Neuron (in vitro differentiated cells): ENCODE measurements around the gene SERP2.

Source experiments
- H2AFZ ChIP-seq: one replicate; pipeline ENCODE4 v1.6.1; 2013; ENCODE audit warnings: low read depth, mild to moderate bottlenecking, inconsistent platforms, low read length, moderate library complexity
- H3K27me3 ChIP-seq: one replicate; pipeline ENCODE4 v1.6.1; 2013; ENCODE audit warnings: low read length; ENCODE audit not compliant: insufficient read depth
- H3K36me3 ChIP-seq: one replicate; pipeline ENCODE4 v1.6.1; 2013; ENCODE audit warnings: low read length; ENCODE audit not compliant: insufficient read depth
- H3K4me1 ChIP-seq: one replicate; pipeline ENCODE4 v1.6.1; 2013; ENCODE audit warnings: low read length; ENCODE audit not compliant: insufficient read depth
- H3K4me3 ChIP-seq: 2 replicates; pipeline ENCODE4 v1.5.1; 2013; ENCODE audit warnings: mild to moderate bottlenecking, low read length, moderate library complexity
- H3K9me3 ChIP-seq: one replicate; pipeline ENCODE4 v1.6.1; 2013; ENCODE audit warnings: low read length

SERP2 gene

GRCh38 chr13:44412346-44412935, 38.8 kb downstream of the SERP2 start:
- H3K36me3 ChIP-seq = no peaks in the 10 kb centered on the region
- no peak overlapping the region for H2AFZ ChIP-seq
- H3K4me1 ChIP-seq = peaks cover 6% of the 10 kb centered on the region
- no peaks in the 10 kb centered on the region for H3K9me3 ChIP-seq
- no peaks in the 10 kb centered on the region for H3K27me3 ChIP-seq
- H3K4me3 ChIP-seq = no peak overlapping the region

- peaks cover 6% of the 10 kb centered on the region for H3K4me1 ChIP-seq
- H3K27me3 ChIP-seq = no peaks in the 10 kb centered on the region
- no peaks in the 10 kb centered on the region for H3K9me3 ChIP-seq
- H2AFZ ChIP-seq = no peak overlapping the region
- no peak overlapping the region for H3K4me3 ChIP-seq
- no peaks in the 10 kb centered on the region for H3K36me3 ChIP-seq
Observed at GRCh38 chr13:44413095-44413494, 39.5 kb downstream of the SERP2 start.

GRCh38 chr13:44414716-44415115, 41.1 kb downstream of the SERP2 start:
- Histone ChIP-seq H3K27me3 (no peaks in the 10 kb centered on the region), H2AFZ (no peak overlapping the region), H3K4me3 (no peak overlapping the region)

GRCh38 chr13:44415815-44416214, 42.2 kb downstream of the SERP2 start:
- Histone ChIP-seq H2AFZ (no peak overlapping the region), H3K4me1 (peaks cover 6% of the 10 kb centered on the region), H3K4me3 (no peak overlapping the region), H3K27me3 (no peaks in the 10 kb centered on the region), H3K36me3 (no peaks in the 10 kb centered on the region), H3K9me3 (no peaks in the 10 kb centered on the region)

More at GRCh38 chr13:44414716-44415115, 41.1 kb downstream of the SERP2 start:
- Histone ChIP-seq H3K36me3 (no peaks in the 10 kb centered on the region), H3K4me1 (peaks cover 6% of the 10 kb centered on the region), H3K9me3 (no peaks in the 10 kb centered on the region)

GRCh38 chr13:44416301-44416700, 42.7 kb downstream of the SERP2 start:
- Histone ChIP-seq H3K9me3 (no peaks in the 10 kb centered on the region), H3K4me3 (no peak overlapping the region), H3K36me3 (no peaks in the 10 kb centered on the region), H3K27me3 (no peaks in the 10 kb centered on the region), H2AFZ (no peak overlapping the region), H3K4me1 (peaks cover 6% of the 10 kb centered on the region)

GRCh38 chr13:44416744-44417143, 43.1 kb downstream of the SERP2 start:
- Histone ChIP-seq H2AFZ (no peak overlapping the region), H3K9me3 (no peaks in the 10 kb centered on the region), H3K4me3 (no peak overlapping the region), H3K4me1 (peaks cover 6% of the 10 kb centered on the region), H3K36me3 (no peaks in the 10 kb centered on the region), H3K27me3 (no peaks in the 10 kb centered on the region)

GRCh38 chr13:44417446-44417845, 43.8 kb downstream of the SERP2 start:
- Histone ChIP-seq H3K9me3 (no peaks in the 10 kb centered on the region), H3K36me3 (no peaks in the 10 kb centered on the region), H3K4me1 (peaks cover 6% of the 10 kb centered on the region), H3K4me3 (no peak overlapping the region), H3K27me3 (no peaks in the 10 kb centered on the region), H2AFZ (no peak overlapping the region)

GRCh38 chr13:44417876-44418275, 44.3 kb downstream of the SERP2 start:
- Histone ChIP-seq H3K4me1 (peaks cover 6% of the 10 kb centered on the region), H2AFZ (no peak overlapping the region), H3K9me3 (no peaks in the 10 kb centered on the region), H3K36me3 (no peaks in the 10 kb centered on the region), H3K4me3 (no peak overlapping the region), H3K27me3 (no peaks in the 10 kb centered on the region)

GRCh38 chr13:44420376-44421220, 47.0 kb downstream of the SERP2 start:
- H3K27me3 ChIP-seq = no peaks in the 10 kb centered on the region
- H3K4me1 ChIP-seq = peaks cover 6% of the 10 kb centered on the region
- no peak overlapping the region for H3K4me3 ChIP-seq
- no peaks in the 10 kb centered on the region for H3K9me3 ChIP-seq
- H3K36me3 ChIP-seq = no peaks in the 10 kb centered on the region
- no peak overlapping the region for H2AFZ ChIP-seq

GRCh38 chr13:44421853-44422525, 48.4 kb downstream of the SERP2 start:
- no peaks in the 10 kb centered on the region for H3K9me3 ChIP-seq
- H3K4me1 ChIP-seq = no peaks in the 10 kb centered on the region
- no peak overlapping the region for H2AFZ ChIP-seq
- H3K36me3 ChIP-seq = no peaks in the 10 kb centered on the region
- no peak overlapping the region for H3K4me3 ChIP-seq
- H3K27me3 ChIP-seq = no peaks in the 10 kb centered on the region

GRCh38 chr13:44422755-44423643, 49.4 kb downstream of the SERP2 start:
- no peaks in the 10 kb centered on the region for H3K36me3 ChIP-seq

GRCh38 chr13:44423824-44424223, 50.2 kb downstream of the SERP2 start:
- H3K36me3 ChIP-seq = no peaks in the 10 kb centered on the region
- H2AFZ ChIP-seq = no peak overlapping the region
- H3K27me3 ChIP-seq = no peaks in the 10 kb centered on the region
- H3K4me1 ChIP-seq = no peaks in the 10 kb centered on the region
- H3K9me3 ChIP-seq = no peaks in the 10 kb centered on the region
- H3K4me3 ChIP-seq = no peak overlapping the region

More at GRCh38 chr13:44422755-44423643, 49.4 kb downstream of the SERP2 start:
- Histone ChIP-seq H3K27me3 (no peaks in the 10 kb centered on the region), H3K4me3 (no peak overlapping the region), H2AFZ (no peak overlapping the region), H3K4me1 (no peaks in the 10 kb centered on the region), H3K9me3 (no peaks in the 10 kb centered on the region)
